Measurements from ENCODE around the gene RPGR.

The RPGR gene, protein sequence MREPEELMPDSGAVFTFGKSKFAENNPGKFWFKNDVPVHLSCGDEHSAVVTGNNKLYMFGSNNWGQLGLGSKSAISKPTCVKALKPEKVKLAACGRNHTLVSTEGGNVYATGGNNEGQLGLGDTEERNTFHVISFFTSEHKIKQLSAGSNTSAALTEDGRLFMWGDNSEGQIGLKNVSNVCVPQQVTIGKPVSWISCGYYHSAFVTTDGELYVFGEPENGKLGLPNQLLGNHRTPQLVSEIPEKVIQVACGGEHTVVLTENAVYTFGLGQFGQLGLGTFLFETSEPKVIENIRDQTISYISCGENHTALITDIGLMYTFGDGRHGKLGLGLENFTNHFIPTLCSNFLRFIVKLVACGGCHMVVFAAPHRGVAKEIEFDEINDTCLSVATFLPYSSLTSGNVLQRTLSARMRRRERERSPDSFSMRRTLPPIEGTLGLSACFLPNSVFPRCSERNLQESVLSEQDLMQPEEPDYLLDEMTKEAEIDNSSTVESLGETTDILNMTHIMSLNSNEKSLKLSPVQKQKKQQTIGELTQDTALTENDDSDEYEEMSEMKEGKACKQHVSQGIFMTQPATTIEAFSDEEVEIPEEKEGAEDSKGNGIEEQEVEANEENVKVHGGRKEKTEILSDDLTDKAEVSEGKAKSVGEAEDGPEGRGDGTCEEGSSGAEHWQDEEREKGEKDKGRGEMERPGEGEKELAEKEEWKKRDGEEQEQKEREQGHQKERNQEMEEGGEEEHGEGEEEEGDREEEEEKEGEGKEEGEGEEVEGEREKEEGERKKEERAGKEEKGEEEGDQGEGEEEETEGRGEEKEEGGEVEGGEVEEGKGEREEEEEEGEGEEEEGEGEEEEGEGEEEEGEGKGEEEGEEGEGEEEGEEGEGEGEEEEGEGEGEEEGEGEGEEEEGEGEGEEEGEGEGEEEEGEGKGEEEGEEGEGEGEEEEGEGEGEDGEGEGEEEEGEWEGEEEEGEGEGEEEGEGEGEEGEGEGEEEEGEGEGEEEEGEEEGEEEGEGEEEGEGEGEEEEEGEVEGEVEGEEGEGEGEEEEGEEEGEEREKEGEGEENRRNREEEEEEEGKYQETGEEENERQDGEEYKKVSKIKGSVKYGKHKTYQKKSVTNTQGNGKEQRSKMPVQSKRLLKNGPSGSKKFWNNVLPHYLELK

GRCh38 chrX:38327007-38327774 is at the start of gene RPGR:
RPGR (minus strand) TSS chrX:38327509; CDS start chrX:38327367, 142 bp downstream.
- peak; percentile 66 for DNase-seq

DNA sequence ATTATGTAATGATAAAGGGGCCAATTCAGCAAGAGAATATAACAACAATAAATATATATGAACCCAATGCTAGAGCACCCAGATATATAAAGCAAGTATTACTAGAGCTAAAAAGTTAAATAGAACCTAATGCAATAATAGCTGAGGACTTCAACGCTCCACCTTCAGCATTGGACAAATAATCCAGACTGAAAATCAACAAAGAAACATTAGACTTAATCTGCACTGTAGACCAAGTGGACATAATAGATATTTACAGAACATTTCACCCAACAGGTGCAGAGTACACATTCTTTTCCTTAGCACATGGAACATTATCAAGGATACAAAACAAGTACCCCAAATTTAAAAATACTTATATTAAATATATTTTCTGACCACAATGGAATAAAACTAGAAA is 49.4 kb upstream of the RPGR start:
- DNase-seq = no peak

- DNase-seq = no peak
Measured at GRCh38 chrX:38375891-38376290, 48.6 kb upstream of the RPGR start.

GRCh38 chrX:38374431-38374830 is 47.1 kb upstream of the RPGR start:
- DNase-seq = no peak

DNA sequence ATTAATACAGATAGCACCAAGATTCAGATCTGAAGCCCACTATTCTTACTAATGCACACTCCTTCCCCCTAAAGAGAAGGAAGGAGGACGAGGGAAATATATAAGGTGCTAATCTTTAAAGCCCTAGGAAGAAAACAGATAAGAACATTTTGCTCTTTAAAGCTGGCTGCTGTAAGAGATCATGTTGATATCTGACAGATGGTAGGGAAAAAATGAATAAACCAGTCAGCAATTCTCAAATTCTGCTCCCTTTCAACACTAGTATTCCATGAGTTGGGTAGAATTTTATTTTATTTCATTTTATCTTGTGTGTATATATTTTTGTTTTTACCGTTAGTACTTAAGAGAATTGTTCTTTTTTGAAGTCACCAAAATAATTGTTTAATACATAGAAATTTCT is 44.3 kb upstream of the RPGR start:
- no peak for DNase-seq

DNA sequence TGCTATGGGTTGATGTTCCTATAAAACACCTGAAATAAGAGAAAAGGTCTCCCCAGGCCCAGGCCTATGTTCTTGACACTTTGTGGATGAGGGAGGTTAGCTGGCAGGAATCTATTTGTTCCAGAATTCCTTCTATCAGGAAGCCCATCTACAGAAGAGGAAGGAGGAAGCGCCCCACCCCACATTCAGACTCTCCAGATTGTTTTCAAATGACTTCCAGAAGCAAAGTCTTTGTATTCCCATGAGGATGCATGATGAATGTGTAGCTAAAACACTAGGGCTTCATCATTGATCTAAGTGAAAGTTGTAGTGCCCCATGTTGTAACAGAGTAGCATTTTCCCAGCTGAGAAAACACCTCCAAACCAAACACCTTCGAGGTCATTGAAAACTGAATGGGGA is 41.5 kb upstream of the RPGR start:
- DNase-seq = no peak

DNA sequence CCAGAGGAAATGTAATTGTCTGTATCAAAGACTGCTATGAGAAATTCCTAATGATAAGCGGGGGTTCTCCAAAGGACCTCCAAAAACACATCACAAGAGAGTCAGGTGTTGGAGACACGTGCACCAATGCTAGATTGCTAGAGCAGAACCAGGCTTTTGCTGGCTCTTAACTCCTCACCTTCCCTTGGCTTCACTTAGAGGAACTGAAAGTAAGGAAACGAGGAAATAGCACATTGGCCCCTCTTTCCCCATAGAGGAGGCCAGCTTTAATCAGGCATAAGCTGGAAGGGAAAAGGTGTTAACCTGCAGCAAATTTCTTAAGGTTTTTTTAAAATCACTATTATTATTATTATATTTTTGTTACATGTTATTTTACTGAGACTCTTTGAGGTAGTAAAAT is 38.6 kb upstream of the RPGR start:
- DNase-seq = no peak

DNA sequence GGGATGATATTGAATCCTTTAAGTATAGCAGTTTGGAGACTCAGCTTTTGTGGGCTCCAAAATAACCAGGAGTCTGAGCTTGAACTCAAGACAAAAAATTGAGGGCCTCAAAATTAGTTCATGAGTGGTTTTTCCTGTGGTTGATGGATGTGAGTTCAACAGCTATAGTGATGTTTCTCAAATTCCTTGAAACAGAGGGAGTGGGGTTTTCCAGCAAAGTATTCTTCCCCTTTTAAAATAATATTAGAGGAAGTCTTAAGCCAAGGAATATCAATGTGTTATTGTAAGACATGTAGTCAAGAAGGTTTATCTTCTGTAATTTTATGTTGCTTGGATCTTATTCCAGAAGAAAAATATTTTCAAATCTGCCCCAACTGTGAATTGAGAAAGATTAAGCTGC is 35.7 kb upstream of the RPGR start:
- DNase-seq = no peak

- no peak for DNase-seq
Measured at GRCh38 chrX:38357747-38358673, 30.7 kb upstream of the RPGR start.

GRCh38 chrX:38356401-38356800 is 29.1 kb upstream of the RPGR start:
- DNase-seq = no peak

- DNase-seq = no peak
Measured at GRCh38 chrX:38352362-38352761, 25.1 kb upstream of the RPGR start, which contains the start of gene OTC. OTC (plus strand) TSS chrX:38352604; CDS start chrX:38352697, 93 bp downstream.

- DNase-seq = no peak
Measured at GRCh38 chrX:38351346-38351745, 24.0 kb upstream of the RPGR start.

- DNase-seq = no peak
Measured at GRCh38 chrX:38347136-38347535, 19.8 kb upstream of the RPGR start.

- no peak for DNase-seq
Measured at GRCh38 chrX:38346150-38346549, 18.8 kb upstream of the RPGR start.

DNA sequence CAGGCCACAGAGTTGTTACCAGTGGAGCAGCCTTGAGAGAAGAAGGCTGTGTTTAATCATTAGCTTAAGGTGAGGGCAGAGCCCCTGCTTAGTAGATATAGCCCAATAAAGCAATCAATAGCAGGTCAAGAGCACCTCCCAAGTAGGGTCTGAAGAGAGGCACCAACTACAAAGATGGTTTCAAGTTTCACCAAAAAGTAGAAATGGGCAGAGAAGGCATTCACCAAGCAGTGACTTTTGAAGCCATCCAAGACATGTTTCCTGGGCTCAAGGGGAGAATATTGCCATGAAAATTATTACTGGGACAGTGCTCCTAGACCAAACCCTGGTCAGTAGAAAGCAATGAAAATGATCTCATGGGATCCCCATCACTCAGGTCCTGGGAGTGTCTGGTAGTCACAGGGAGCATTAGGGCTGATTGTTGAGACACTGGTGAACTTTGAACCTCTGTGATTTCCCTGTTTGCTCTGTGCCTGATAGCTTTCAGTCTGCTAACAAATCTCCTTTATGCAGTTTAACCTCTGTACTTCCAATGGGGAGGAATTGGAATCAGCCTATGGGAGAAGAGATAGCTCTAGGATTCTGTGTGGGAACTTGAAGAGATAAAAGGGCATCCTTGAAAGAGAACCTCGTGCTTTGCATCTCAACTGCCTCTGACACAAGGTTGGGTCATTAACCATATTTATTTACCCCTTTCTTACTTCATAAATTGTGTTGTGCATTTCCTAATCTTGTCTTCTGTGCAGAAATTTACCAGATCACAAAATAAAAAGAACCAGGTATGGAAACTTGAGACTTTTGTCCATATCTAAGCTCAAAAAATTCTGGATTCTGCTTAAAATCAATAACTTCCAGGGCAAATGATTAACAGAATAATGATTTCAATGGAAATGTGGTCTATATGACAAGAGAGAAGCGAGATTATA is 15.8 kb upstream of the RPGR start:
- no peak for DNase-seq

GRCh38 chrX:38341442-38341841 is 14.1 kb upstream of the RPGR start:
- no peak for DNase-seq

- no peak for DNase-seq
Measured at GRCh38 chrX:38336538-38337240, 9.4 kb upstream of the RPGR start.

DNA sequence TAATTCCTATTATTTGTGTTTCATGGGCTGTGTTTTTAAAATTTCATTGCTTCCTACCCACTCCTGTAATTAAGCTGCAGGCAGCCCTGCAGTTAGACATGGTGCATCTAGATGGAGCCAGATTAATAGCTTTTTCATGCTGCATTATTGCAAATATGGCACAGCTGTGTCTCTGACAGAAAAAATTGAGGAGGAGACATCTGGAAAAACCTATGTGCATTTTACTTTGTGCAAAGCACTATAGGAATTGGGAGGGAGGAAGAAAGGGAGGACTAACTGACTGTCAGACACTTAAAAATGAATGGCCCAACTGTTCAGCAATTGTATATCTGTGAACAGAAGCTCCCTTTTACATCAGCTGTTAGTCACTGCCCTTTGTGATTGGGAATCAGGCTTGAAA is 8.1 kb upstream of the RPGR start:
- DNase-seq = no peak

DNA sequence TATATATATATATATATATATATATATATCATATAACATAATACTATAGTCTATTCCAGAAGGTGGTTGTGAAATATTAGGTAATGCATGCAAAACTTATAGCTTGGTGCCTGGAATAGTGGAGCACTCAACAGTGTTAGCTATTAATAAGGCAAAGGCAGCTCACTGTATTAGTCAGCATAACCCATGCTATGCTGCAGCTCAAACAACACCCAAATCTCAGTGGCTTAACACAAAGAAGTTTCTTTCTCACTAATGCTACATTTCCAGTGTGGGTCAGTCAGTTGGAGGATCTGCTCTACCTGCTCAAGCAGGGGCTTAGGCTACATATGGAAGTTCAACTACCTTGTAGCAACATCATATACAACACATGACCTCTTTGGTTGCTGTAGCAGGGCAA is 5.2 kb upstream of the RPGR start:
- no peak for DNase-seq

GRCh38 chrX:38327775-38328081 is 419 bp upstream of the RPGR start:
- no peak for DNase-seq

Data from 8988T (cell line).